ENCODE data around the gene OBP2A. TPM values are rescaled to one million over a fixed set of nuclear protein-coding genes. Genes with fewer than 3 reads are reported as not detected.
"Not testable (repeated sequence)": the region's sequence is repeated elsewhere in the genome, so short reads cannot be mapped to it uniquely, and the experiment has no call there.

Gene OBP2A
- total RNA-seq, 2 experiments from 2014 or later, result not detected

- DNase-seq (ENCODE audit: low spot score), result no peak
- Histone ChIP-seq H3K4me1 (ENCODE audit: insufficient read depth, low read length, poor library complexity, severe bottlenecking) (no peaks in the 10 kb centered on the region), H3K4me3 (ENCODE audit: low read depth, low read length, poor library complexity, severe bottlenecking) (no peak overlapping the region), H3K9me3 (ENCODE audit: low read length) (no peaks in the 10 kb centered on the region), H2AFZ (ENCODE audit: low read length) (no peak overlapping the region), H3K36me3 (ENCODE audit: insufficient read depth, low read length) (no peaks in the 10 kb centered on the region), H3K27ac (ENCODE audit: low read depth, low read length, poor library complexity, severe bottlenecking) (no peak overlapping the region), H3K4me2 (ENCODE audit: low read length) (no peak overlapping the region), H3K9me2 (ENCODE audit: insufficient read depth, low read length) (no peaks in the 10 kb centered on the region), H4K20me1 (ENCODE audit: insufficient read depth, low read length) (no peaks in the 10 kb centered on the region), H3K79me2 (ENCODE audit: insufficient read depth, low read depth, low read length) (no peaks in the 10 kb centered on the region)
- no TSS peak for BruUV-seq (replicated peaks)
- POLR2A ChIA-PET, result no interaction called here
- intact Hi-C loops (cut with micrococcal nuclease; ENCODE audit: unreplicated experiment), result no loop called here
- CTCF ChIA-PET (ENCODE audit: unreplicated experiment), result no interaction called here
- TF ChIP-seq CTCF (conservative IDR thresholded peaks at IDR 0.05; ENCODE audit: low read length), result no peak
- TF ChIP-seq EZH2phosphoT487 (IDR thresholded peaks at IDR 0.05; ENCODE audit: borderline replicate concordance, low read depth, low read length), result no peak
Observed at GRCh38 chr9:135544981-135545635, 818 bp upstream of the OBP2A start.

GRCh38 chr9:135546792-135547617, 1.1 kb downstream of the OBP2A start:
- BruUV-seq (replicated peaks); CTCF ChIA-PET (ENCODE audit: unreplicated experiment); H3K36me3 ChIP-seq (ENCODE audit: insufficient read depth, low read length); intact Hi-C loops (cut with micrococcal nuclease; ENCODE audit: unreplicated experiment); DNase-seq (ENCODE audit: low spot score); H3K4me1 ChIP-seq (ENCODE audit: insufficient read depth, low read length, poor library complexity, severe bottlenecking); POLR2A ChIA-PET; H2AFZ ChIP-seq (ENCODE audit: low read length); H3K4me2 ChIP-seq (ENCODE audit: low read length); H3K27ac ChIP-seq (ENCODE audit: low read depth, low read length, poor library complexity, severe bottlenecking); H3K79me2 ChIP-seq (ENCODE audit: insufficient read depth, low read depth, low read length); H4K20me1 ChIP-seq (ENCODE audit: insufficient read depth, low read length); H3K9me2 ChIP-seq (ENCODE audit: insufficient read depth, low read length); H3K9me3 ChIP-seq (ENCODE audit: low read length); H3K4me3 ChIP-seq (ENCODE audit: low read depth, low read length, poor library complexity, severe bottlenecking): not testable (repeated sequence)

- no peak for DNase-seq (ENCODE audit: low spot score)
- BruUV-seq (replicated peaks), result no TSS peak
- ChIA-PET POLR2A (no interaction called here), CTCF (ENCODE audit: unreplicated experiment) (no interaction called here)
- H3K4me1 ChIP-seq (ENCODE audit: insufficient read depth, low read length, poor library complexity, severe bottlenecking), result no peaks in the 10 kb centered on the region
- no peak overlapping the region for H2AFZ ChIP-seq (ENCODE audit: low read length)
- intact Hi-C loops (cut with micrococcal nuclease; ENCODE audit: unreplicated experiment), result no loop called here
- H3K9me2 ChIP-seq (ENCODE audit: insufficient read depth, low read length), result no peaks in the 10 kb centered on the region
- H3K4me2 ChIP-seq (ENCODE audit: low read length), result no peak overlapping the region
- H3K9me3 ChIP-seq (ENCODE audit: low read length), result no peaks in the 10 kb centered on the region
- no peaks in the 10 kb centered on the region for H3K36me3 ChIP-seq (ENCODE audit: insufficient read depth, low read length)
- H3K79me2 ChIP-seq (ENCODE audit: insufficient read depth, low read depth, low read length), result no peaks in the 10 kb centered on the region
- TF ChIP-seq CTCF (conservative IDR thresholded peaks at IDR 0.05; ENCODE audit: low read length), result no peak
- TF ChIP-seq EZH2phosphoT487 (IDR thresholded peaks at IDR 0.05; ENCODE audit: borderline replicate concordance, low read depth, low read length), result no peak
- no peaks in the 10 kb centered on the region for H4K20me1 ChIP-seq (ENCODE audit: insufficient read depth, low read length)
- H3K27ac ChIP-seq (ENCODE audit: low read depth, low read length, poor library complexity, severe bottlenecking), result no peak overlapping the region
- H3K4me3 ChIP-seq (ENCODE audit: low read depth, low read length, poor library complexity, severe bottlenecking), result no peak overlapping the region
Observed at GRCh38 chr9:135547756-135548736, 2.1 kb downstream of the OBP2A start.

- DNase-seq (ENCODE audit: low spot score); H3K9me3 ChIP-seq (ENCODE audit: low read length); H4K20me1 ChIP-seq (ENCODE audit: insufficient read depth, low read length); H2AFZ ChIP-seq (ENCODE audit: low read length); intact Hi-C loops (cut with micrococcal nuclease; ENCODE audit: unreplicated experiment); H3K4me3 ChIP-seq (ENCODE audit: low read depth, low read length, poor library complexity, severe bottlenecking); H3K4me2 ChIP-seq (ENCODE audit: low read length); CTCF ChIA-PET (ENCODE audit: unreplicated experiment); H3K36me3 ChIP-seq (ENCODE audit: insufficient read depth, low read length); H3K4me1 ChIP-seq (ENCODE audit: insufficient read depth, low read length, poor library complexity, severe bottlenecking); H3K27ac ChIP-seq (ENCODE audit: low read depth, low read length, poor library complexity, severe bottlenecking); BruUV-seq (replicated peaks); H3K9me2 ChIP-seq (ENCODE audit: insufficient read depth, low read length); H3K79me2 ChIP-seq (ENCODE audit: insufficient read depth, low read depth, low read length): not testable (repeated sequence)
- POLR2A ChIA-PET, result interaction anchor here (0.7 kb wide), 1 partner anchor 11 kb away, joined by 4 read pairs; no protein-coding TSS in a partner anchor
Observed at GRCh38 chr9:135549478-135550343, 3.8 kb downstream of the OBP2A start.
